Gastrocnemius medialis (tissue), 4 donors: Measurements from ENCODE around the gene S1PR3.
A peak's percentile ranks its signal among the peaks of the same experiment; 100 is the strongest.

Experiments used
- CTCF ChIP-seq, 5 experiments: fragments of 450-650 bp in 3 of 5; fragments of 200-600 bp in 2 of 5; sonication (generic) in 2 of 5; IDR thresholded peaks in 4 of 5; conservative IDR thresholded peaks in 1 of 5; 1 replicate in 4 of 5; 2 replicates in 1 of 5; pipeline ENCODE4 v1.5.1; 2016 to 2019; ENCODE audit warnings: antibody characterized with exemption in 5 of 5, mild to moderate bottlenecking in 3 of 5, moderate library complexity in 3 of 5
- POLR2A ChIP-seq, 2 donors: fragments of 450-650 bp; IDR thresholded peaks; one replicate each; pipeline ENCODE4 v1.6.1; 2017; ENCODE audit warnings: antibody characterized with exemption in 2 of 2, mild to moderate bottlenecking in 2 of 2, moderate library complexity in 2 of 2

DNA sequence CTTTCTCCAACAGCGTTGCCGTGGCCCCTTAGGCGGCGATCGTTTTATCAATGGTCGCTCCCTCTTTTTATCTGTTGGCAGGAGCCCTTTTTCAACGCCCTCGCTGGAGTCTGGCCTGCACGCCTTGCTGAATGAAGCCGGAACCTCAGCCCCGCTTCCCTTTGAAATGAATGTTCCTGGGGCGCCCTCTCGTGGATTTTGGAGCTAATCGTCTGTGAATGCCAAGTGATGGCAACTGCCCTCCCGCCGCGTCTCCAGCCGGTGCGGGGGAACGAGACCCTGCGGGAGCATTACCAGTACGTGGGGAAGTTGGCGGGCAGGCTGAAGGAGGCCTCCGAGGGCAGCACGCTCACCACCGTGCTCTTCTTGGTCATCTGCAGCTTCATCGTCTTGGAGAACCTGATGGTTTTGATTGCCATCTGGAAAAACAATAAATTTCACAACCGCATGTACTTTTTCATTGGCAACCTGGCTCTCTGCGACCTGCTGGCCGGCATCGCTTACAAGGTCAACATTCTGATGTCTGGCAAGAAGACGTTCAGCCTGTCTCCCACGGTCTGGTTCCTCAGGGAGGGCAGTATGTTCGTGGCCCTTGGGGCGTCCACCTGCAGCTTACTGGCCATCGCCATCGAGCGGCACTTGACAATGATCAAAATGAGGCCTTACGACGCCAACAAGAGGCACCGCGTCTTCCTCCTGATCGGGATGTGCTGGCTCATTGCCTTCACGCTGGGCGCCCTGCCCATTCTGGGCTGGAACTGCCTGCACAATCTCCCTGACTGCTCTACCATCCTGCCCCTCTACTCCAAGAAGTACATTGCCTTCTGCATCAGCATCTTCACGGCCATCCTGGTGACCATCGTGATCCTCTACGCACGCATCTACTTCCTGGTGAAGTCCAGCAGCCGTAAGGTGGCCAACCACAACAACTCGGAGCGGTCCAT is 10.0 kb downstream of the S1PR3 start:
- TF ChIP-seq POLR2A (IDR thresholded peaks at IDR 0.05): no peak
- TF ChIP-seq CTCF (IDR thresholded peaks at IDR 0.05 in 4 of 5, conservative IDR thresholded peaks at IDR 0.05 in 1 of 5): peak; percentile 36 to 63 (median 54)
